Type B pancreatic cell (in vitro differentiated cells): ENCODE results near the gene IMPG2. TPM values are rescaled to one million over a fixed set of nuclear protein-coding genes. Genes with fewer than 3 reads are reported as not detected.

Experiments
- DNase-seq: peaks from one replicate; pipeline ENCODE4 v3.0.0; 2021; ENCODE audit warnings: mixed read lengths; ENCODE audit not compliant: unreplicated experiment; ENCODE audit errors: extremely low spot score
- H3K27ac Mint-ChIP-seq: 2 replicates; pipeline ENCODE4 v1.8.0; 2021; ENCODE audit warnings: mild to moderate bottlenecking, mixed read lengths
- H3K27me3 Mint-ChIP-seq: 2 replicates; pipeline ENCODE4 v1.8.0; 2021; ENCODE audit warnings: mixed read lengths
- H3K36me3 Mint-ChIP-seq: 2 replicates; pipeline ENCODE4 v1.8.0; 2021; ENCODE audit warnings: mixed read lengths
- H3K4me1 Mint-ChIP-seq: one replicate; pipeline ENCODE4 v1.8.0; 2021; ENCODE audit warnings: mixed read lengths; ENCODE audit not compliant: unreplicated experiment
- H3K4me3 Mint-ChIP-seq: 2 replicates; pipeline ENCODE4 v1.8.0; 2021; ENCODE audit warnings: mild to moderate bottlenecking, mixed read lengths
- H3K9me3 Mint-ChIP-seq: 2 replicates; pipeline ENCODE4 v1.8.0; 2021; ENCODE audit warnings: mixed read lengths
- CTCF ChIP-seq: fragments of 200-600 bp; sonication (generic); conservative IDR thresholded peaks from 2 replicates; pipeline ENCODE4 v1.5.0; 2021; ENCODE audit warnings: antibody characterized with exemption, mild to moderate bottlenecking
- total RNA-seq: library from RNA; stranded (reverse); gene quantifications from 2 replicates; pipeline ENCODE4 v1.2.1, GENCODE V29; 2021; ENCODE audit warnings: low replicate concordance

IMPG2 gene
- total RNA-seq, 1 donor from 2014 or later, result 0.53 TPM

DNA sequence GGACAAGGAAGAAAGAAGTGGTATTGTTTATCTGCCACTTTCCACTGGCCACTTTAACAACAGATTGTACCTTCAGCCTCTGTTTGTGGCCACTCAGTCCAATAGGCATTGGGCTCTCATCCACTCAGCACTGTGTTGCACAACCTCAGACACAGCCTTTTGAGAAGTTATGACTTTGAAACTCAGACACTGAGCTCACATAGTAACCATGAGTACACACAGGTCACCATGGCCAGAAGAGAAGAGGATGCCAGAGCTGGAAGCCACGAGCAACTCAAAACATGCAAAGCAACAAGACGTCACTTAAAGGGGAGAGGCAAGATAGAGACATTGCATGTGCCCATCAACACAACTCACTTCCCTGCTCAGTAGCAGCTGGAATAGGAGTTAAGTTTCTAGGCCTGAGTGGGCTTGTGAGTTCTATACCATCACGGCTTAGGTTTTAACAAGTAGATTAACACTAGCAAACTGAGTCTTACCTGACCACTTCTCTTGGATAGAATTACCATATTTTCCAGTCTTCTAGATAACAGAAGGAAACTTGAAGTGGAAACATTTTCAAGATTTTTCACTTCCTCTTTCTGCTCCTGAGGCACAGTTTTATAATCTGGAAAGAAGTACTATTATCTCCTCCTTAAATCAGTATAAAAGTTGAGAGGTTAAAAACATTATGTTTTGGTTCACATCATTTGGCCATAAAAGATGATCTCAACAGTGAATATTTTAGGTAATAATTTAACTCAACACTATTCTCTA lies 103.5 kb downstream of the IMPG2 start:
- no peak overlapping the region for H3K4me3 Mint-ChIP-seq
- no peaks in the 10 kb centered on the region for H3K27me3 Mint-ChIP-seq
- H3K4me1 Mint-ChIP-seq, result no peaks in the 10 kb centered on the region
- TF ChIP-seq CTCF, result no peak
- H3K9me3 Mint-ChIP-seq, result no peaks in the 10 kb centered on the region
- DNase-seq, result no peak
- H3K27ac Mint-ChIP-seq, result no peak overlapping the region
- no peaks in the 10 kb centered on the region for H3K36me3 Mint-ChIP-seq

DNA sequence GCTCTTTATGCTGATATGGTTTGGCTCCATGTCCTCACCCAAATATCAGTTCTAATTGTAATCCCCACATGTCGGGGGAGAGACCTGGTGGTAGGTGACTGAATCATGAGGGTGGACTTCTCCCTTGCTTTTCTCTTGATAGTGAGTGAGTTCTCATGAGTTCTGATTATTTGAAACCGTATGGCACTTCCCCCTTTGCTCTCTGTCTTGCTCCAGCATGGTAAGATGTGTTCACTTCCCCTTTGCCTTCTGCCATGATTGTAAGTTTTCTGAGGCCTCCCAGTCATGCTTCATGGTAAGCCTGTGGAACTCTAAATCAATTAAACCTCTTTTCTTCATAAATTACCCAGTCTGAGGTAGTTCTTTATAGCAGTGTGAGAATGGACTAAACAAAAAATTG lies 107.6 kb downstream of the IMPG2 start:
- H3K9me3 Mint-ChIP-seq, result no peaks in the 10 kb centered on the region
- H3K36me3 Mint-ChIP-seq, result no peaks in the 10 kb centered on the region
- TF ChIP-seq CTCF, result no peak
- DNase-seq, result no peak
- no peaks in the 10 kb centered on the region for H3K27me3 Mint-ChIP-seq
- no peak overlapping the region for H3K27ac Mint-ChIP-seq
- H3K4me3 Mint-ChIP-seq, result no peak overlapping the region
- no peaks in the 10 kb centered on the region for H3K4me1 Mint-ChIP-seq

DNA sequence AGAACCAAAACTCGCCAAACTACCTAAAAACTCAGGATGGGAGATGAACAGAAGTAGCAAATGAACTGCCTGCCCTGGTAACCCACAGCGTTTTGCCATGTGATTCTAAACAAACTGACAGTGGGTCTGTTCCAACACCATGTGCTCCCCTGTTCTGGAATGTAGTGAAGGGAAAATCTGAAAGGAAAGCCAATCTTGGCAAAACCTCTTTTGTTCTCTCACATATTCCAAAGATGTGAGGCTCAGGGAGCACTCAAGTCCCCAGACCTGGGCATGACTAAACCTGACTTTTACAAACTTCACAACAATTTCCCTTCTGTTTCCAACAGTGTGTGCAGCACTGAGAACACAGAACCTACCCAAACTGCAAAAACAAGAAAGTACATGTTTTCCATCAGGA lies 116.1 kb downstream of the IMPG2 start:
- Mint-ChIP-seq H3K4me3 (no peak overlapping the region), H3K4me1 (peaks cover 8% of the 10 kb centered on the region), H3K9me3 (no peaks in the 10 kb centered on the region), H3K27ac (no peak overlapping the region), H3K36me3 (no peaks in the 10 kb centered on the region), H3K27me3 (no peaks in the 10 kb centered on the region)
- no peak for TF ChIP-seq CTCF
- no peak for DNase-seq

DNA sequence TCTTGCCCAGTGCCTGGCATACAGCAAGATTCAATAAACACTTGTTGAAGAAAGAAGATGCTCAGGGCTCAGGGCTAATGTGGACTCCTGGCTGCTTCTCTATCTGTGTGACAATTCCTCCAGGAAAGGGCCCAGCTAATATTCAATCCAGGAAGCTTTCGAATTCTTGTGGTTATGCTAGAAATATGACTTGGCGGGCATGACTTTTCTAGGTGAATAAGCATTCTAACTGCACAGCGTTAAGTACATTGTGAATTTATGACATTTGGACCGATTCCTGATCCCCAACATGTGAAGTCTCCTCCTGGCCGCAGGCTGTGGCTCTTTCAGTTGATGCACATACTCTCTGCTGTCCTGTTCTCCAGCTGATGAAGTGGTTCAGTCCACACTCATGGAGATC lies 117.0 kb downstream of the IMPG2 start:
- H3K27ac Mint-ChIP-seq, result no peak overlapping the region
- no peaks in the 10 kb centered on the region for H3K36me3 Mint-ChIP-seq
- H3K27me3 Mint-ChIP-seq, result no peaks in the 10 kb centered on the region
- no peak for TF ChIP-seq CTCF
- no peaks in the 10 kb centered on the region for H3K9me3 Mint-ChIP-seq
- H3K4me3 Mint-ChIP-seq, result no peak overlapping the region
- peaks cover 8% of the 10 kb centered on the region for H3K4me1 Mint-ChIP-seq
- no peak for DNase-seq

GRCh38 chr3:101202640-101203039 lies 117.7 kb downstream of the IMPG2 start:
- H3K36me3 Mint-ChIP-seq, result no peaks in the 10 kb centered on the region
- no peak overlapping the region for H3K4me3 Mint-ChIP-seq
- no peak for TF ChIP-seq CTCF
- no peak overlapping the region for H3K27ac Mint-ChIP-seq
- no peaks in the 10 kb centered on the region for H3K9me3 Mint-ChIP-seq
- no peaks in the 10 kb centered on the region for H3K27me3 Mint-ChIP-seq
- DNase-seq, result no peak
- peaks cover 8% of the 10 kb centered on the region for H3K4me1 Mint-ChIP-seq
